Chondrocyte (in vitro differentiated cells): Measurements from ENCODE around the gene TELO2. TPM values are rescaled to one million over a fixed set of nuclear protein-coding genes. Genes with fewer than 3 reads are reported as not detected.

Source experiments
- DNase-seq: peaks from one replicate; pipeline ENCODE4 v3.0.0; 2021; ENCODE audit warnings: mixed read lengths, low spot score
- H3K27ac Mint-ChIP-seq: one replicate; pipeline ENCODE4 v1.8.0; 2021; ENCODE audit warnings: mild to moderate bottlenecking, moderate library complexity, mixed read lengths; ENCODE audit not compliant: unreplicated experiment
- H3K27me3 Mint-ChIP-seq: 2 replicates; pipeline ENCODE4 v1.8.0; 2021; ENCODE audit warnings: low read depth, mixed read lengths
- H3K36me3 Mint-ChIP-seq: 2 replicates; pipeline ENCODE4 v1.8.0; 2021; ENCODE audit warnings: low read depth, mixed read lengths
- H3K4me1 Mint-ChIP-seq: 2 replicates; pipeline ENCODE4 v1.8.0; 2021; ENCODE audit warnings: low read depth, mild to moderate bottlenecking, mixed read lengths
- H3K4me3 Mint-ChIP-seq: one replicate; pipeline ENCODE4 v1.8.0; 2021; ENCODE audit warnings: mild to moderate bottlenecking, moderate library complexity, mixed read lengths; ENCODE audit not compliant: unreplicated experiment
- H3K9me3 Mint-ChIP-seq: 2 replicates; pipeline ENCODE4 v1.8.0; 2021; ENCODE audit warnings: low read depth, mixed read lengths
- CTCF ChIP-seq: fragments of 200-600 bp; sonication (generic); IDR thresholded peaks from 2 replicates; pipeline ENCODE4 v1.5.0; 2021; ENCODE audit warnings: antibody characterized with exemption, mild to moderate bottlenecking, moderate library complexity
- total RNA-seq: library from RNA; stranded (reverse); gene quantifications from 3 replicates; pipeline ENCODE4 v1.2.1, GENCODE V29; 2021

The TELO2 gene
- total RNA-seq, 1 donor from 2014 or later = 21.7 TPM

DNA sequence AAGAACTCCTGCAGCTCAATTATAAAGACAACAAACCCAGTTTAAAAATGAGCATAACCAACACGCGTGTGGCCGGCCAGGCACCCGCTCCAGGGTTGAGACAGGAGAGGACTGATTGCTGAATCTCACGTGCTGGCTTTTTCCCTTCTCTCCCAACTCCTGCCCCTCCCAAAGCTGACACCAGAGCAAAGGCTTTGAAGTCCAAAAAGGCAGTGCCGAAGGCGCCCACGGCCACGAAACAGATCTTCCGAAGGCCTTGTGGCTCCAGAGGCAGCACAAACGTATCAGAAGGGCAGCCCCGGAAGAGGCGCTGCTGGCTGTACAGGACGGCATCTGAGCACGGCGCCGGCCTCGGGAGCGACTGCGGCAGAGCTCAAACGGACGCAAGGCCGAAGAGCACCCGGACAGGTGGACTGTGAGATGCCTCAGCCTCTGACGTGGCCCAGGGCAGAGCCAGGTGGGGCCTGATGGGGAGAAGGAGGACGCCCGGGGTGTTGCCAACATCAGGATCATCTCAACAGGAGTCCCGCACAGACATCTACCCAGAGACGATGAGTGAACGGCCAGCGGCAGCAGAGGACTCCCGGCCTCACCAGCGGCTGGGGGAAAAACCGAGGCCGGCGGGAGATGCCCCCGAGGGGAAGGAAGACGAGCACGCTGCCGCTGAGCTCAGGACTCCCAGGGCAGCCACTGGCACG is 28.8 kb upstream of the TELO2 start:
- Mint-ChIP-seq H3K36me3 (peaks cover 2% of the 10 kb centered on the region), H3K4me3 (no peak overlapping the region), H3K4me1 (no peaks in the 10 kb centered on the region), H3K9me3 (no peaks in the 10 kb centered on the region), H3K27me3 (no peaks in the 10 kb centered on the region), H3K27ac (no peak overlapping the region)
- no peak for TF ChIP-seq CTCF
- DNase-seq = peak; percentile 78

GRCh38 chr16:1464894-1465566 is 28.1 kb upstream of the TELO2 start:
- Mint-ChIP-seq H3K9me3 (no peaks in the 10 kb centered on the region), H3K27me3 (no peaks in the 10 kb centered on the region), H3K4me3 (no peak overlapping the region), H3K27ac (no peak overlapping the region), H3K36me3 (peaks cover 2% of the 10 kb centered on the region), H3K4me1 (peaks cover 2% of the 10 kb centered on the region)
- TF ChIP-seq CTCF = no peak
- peak; percentile 88 for DNase-seq

- Mint-ChIP-seq H3K36me3 (peaks cover 2% of the 10 kb centered on the region), H3K27ac (no peak overlapping the region), H3K9me3 (no peaks in the 10 kb centered on the region), H3K27me3 (no peaks in the 10 kb centered on the region), H3K4me3 (no peak overlapping the region), H3K4me1 (peaks cover 6% of the 10 kb centered on the region)
- TF ChIP-seq CTCF = no peak
- DNase-seq = peak; percentile 78
These were observed 27.6 kb upstream of the TELO2 start for GRCh38 chr16:1465567-1465915.

GRCh38 chr16:1466054-1466453 is 27.1 kb upstream of the TELO2 start:
- Mint-ChIP-seq H3K36me3 (peaks cover 2% of the 10 kb centered on the region), H3K27me3 (no peaks in the 10 kb centered on the region), H3K27ac (no peak overlapping the region), H3K4me1 (peaks cover 11% of the 10 kb centered on the region), H3K9me3 (no peaks in the 10 kb centered on the region), H3K4me3 (no peak overlapping the region)
- no peak for TF ChIP-seq CTCF
- peak; percentile 72 for DNase-seq

GRCh38 chr16:1466968-1467521 is 26.1 kb upstream of the TELO2 start:
- Mint-ChIP-seq H3K9me3 (no peaks in the 10 kb centered on the region), H3K27ac (peak overlapping the region; percentile 32), H3K27me3 (no peaks in the 10 kb centered on the region), H3K36me3 (no peaks in the 10 kb centered on the region), H3K4me1 (peaks cover 19% of the 10 kb centered on the region), H3K4me3 (no peak overlapping the region)
- TF ChIP-seq CTCF = no peak
- DNase-seq = peak; percentile 68
